ENCODE measurements around the gene RBP7. TPM values are rescaled to one million over a fixed set of nuclear protein-coding genes. Genes with fewer than 3 reads are reported as not detected.
A peak's percentile ranks its signal among the peaks of the same experiment; 100 is the strongest.
"Not testable (repeated sequence)": the region's sequence is repeated elsewhere in the genome, so short reads cannot be mapped to it uniquely, and the experiment has no call there.

The RBP7 gene
- polyA plus RNA-seq (ENCODE audit: insufficient read length in 12 of 12): 1 to 10 TPM in 10 of 12 donors, not detected in 2; 2.8 to 9.2 (median 3.7) TPM
- long read RNA-seq, donor 1: 0 reads
- long read RNA-seq, donor 2, partial matches to known transcripts: 0 of 3 reads
- long read RNA-seq, donor 2, other reads (novel, unspliced or antisense): 0 of 3 reads
- long read RNA-seq, donor 3: 0 reads
- long read RNA-seq, donor 4, partial matches to known transcripts: 0 of 2 reads
- long read RNA-seq, donor 4, other reads (novel, unspliced or antisense): 0 of 2 reads
- long read RNA-seq, donor 5, partial matches to known transcripts: 0 of 1 reads
- long read RNA-seq, donor 5, other reads (novel, unspliced or antisense): 0 of 1 reads
- long read RNA-seq, donor 6, partial matches to known transcripts: 0 of 2 reads
- long read RNA-seq, donor 6, other reads (novel, unspliced or antisense): 0 of 2 reads
- long read RNA-seq, donor 7, partial matches to known transcripts: 0 of 1 reads
- long read RNA-seq, donor 7, other reads (novel, unspliced or antisense): 0 of 1 reads
- long read RNA-seq, donor 8, partial matches to known transcripts: 0 of 2 reads
- long read RNA-seq, donor 8, other reads (novel, unspliced or antisense): 0 of 2 reads
- long read RNA-seq, donor 9, partial matches to known transcripts: 0 of 2 reads
- long read RNA-seq, donor 9, other reads (novel, unspliced or antisense): 0 of 2 reads
- long read RNA-seq, donor 10: 0 reads
- long read RNA-seq, donor 11, partial matches to known transcripts: 0 of 3 reads
- long read RNA-seq, donor 11, other reads (novel, unspliced or antisense): 0 of 3 reads

DNA sequence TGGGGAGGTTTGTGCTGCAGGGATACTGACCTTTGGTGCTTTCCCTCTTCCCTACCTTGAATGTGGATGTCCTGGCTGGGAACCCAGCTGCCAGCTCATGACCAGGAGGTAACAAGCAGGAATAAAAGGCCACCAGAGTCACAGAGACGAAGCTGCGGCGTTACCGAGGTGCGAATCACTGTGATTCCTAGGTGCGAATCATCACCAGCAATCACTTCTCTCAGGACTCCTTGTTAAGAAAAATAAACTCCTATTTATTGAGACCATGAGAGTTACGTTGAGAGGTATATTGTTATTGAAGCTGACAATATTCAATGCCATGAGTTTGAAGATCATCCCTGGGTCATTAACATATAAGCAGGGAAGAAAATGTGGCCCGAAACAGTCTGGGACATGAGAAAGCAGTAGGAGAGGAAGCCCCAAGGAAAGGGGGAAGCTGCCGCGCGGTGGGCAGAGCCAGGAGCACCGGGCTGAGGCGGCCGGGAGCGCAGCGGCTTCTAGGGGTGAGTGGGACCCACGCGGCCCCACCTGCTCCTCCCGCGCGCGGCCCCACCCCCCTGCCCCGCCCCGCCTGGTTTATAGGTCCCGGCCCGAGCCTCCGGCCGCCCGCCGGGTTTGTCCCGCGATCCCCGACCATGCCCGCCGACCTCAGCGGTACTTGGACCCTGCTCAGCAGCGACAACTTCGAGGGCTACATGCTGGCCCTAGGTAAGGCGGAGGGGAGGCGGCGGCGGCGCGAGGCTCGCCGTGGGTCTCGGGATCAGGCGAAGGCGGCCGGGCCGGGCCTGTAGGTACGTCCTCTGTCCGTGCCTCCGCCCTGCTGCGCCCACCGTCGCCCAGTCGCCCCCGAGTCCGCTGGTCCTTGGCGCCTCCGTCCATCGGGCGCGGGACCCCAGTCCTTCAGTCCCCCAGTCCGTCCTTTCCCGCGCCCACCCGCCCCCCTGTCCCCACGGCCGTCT is at the start of gene RBP7:
Gene RBP7 (plus strand): TSS at position 605 of the 959 bp plus-strand sequence. CDS start 31 bp downstream, at position 636.
- DNase-seq: no peak

DNA sequence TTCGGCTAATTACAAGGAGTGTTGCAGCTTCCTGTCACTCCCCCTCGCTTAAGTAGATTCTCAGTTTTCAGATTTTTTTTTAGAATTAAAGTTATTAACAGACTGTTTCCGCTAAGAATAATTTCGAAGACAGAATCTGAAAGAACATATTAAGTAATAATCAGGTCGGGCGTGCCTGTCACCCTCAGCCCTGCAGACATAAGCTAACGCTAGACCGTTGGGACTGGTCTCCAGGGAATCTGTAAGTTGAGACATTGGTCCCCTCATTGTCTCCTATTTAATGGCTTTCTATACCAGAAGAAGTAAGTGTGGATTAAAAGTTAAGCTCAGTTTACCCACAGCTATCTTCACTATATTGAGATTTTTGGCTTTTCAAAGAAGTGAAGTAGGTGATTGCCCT is 39.3 kb upstream of the RBP7 start:
- no peak for DNase-seq

DNA sequence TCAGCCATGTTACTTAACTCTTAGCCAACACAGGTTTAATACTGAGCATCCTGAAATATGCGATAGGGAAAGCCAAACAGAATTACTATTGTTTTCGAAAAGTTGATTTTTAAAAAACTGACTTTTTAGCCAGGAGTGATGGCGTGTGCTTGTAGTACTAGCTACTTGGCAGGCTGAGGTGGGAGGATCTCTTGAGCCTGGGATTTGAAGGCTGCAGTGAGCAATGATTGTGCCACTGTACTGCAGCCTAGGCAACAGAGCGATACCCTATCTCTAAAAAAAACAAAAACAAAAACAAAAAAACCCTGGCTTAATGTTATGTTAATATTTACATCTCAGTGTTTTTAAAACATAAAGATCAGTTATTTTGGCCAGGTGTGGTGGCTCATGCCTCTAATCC is 37.0 kb upstream of the RBP7 start:
- no peak for DNase-seq

DNA sequence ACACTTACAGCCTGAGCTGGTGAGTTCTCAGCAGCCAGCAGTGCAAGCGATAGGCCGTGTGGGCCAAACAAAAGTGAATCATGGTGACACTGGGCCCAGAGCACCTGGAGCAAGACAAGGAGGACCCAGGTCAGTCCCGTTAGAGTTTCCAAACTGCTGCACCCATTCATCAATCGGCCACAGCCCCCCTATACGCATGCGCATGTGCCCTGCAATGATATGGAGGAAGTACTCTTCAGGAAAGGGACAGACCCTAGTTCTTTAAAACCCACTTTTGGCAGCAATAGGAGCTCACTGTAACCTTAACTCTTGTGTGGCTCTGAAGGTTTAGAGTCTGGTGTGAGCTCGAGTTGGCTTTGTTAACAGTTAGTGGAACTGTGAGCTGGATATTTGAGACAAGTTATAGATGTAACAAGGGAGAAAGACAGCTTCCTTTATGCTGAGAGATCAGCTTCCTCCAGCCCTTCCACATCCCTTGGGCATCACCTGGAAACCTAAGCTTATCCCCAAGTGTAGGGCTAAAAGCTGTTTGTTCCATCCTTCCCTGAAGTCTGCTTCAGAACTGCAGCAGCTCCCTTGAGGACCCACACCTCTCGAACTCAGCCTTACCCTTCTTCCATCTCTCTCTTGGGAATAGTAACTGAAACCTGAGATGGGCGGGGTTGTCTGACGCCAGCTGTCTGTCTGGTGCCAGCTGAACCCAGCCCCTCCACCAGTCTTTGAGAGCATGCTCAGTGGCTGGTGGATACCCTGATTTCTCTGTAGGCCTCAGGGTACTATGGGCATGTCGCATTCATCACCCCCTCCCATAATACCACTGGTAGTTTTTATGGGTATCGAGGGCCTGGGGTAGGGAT is 36.1 kb upstream of the RBP7 start:
- no peak for DNase-seq

DNA sequence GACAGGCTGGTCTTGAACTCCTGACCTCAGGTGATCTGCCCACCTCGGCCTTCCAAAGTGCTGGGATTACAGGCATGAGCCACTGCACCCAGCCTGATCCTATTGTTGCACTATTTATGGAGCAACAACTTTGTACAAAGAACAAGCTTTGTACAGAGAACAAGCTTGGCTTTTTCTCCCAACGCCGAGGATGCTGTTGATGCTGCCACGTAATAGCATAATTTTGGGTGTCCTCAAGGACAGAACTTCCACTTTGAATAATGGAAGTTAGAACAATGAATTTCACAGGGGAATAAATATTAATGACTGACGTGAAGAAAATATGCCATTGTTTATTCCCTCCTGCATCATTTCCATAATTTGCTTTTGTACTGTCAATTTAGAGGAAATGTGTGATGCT is 12.8 kb upstream of the RBP7 start:
- no peak for DNase-seq

DNA sequence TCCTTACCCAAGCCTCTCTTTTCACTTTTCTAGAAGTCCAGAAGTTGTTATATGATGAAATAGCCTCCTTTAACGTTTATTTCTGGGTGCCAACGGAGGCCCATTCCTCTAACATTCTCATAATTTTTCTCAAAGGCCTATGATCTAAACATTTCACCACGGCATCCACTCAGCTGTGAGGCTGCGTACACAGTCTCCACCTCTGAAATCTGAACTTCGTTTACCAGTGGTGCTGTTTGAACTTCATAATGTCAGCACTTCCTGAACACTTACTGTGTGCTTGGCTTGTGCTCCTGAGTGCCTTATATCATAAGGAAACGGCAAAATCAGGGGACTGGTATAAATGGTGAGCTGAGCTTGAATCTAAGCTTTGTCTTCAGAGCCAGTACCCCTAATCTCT is 12.0 kb upstream of the RBP7 start:
- DNase-seq: no peak

DNA sequence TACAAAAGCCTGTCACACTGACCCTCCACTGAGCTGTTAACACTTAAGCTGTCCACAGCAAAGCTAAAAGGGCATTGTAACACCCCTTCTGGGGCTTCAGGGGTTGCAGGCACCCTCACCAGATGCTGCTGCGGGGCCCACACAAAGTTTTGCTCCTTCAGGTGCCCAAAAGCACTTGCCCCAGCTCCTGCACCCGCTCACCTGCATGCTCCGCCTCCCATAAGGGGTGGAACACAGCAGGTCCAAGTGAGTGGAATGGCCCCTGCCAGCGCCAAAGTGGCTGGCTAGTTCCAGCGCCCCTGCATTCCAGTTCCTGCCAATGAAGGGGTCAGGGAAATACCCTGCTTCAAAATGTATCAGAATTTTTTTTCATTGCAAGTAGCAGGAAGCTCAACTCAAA is 7.3 kb upstream of the RBP7 start:
- no peak for DNase-seq

DNA sequence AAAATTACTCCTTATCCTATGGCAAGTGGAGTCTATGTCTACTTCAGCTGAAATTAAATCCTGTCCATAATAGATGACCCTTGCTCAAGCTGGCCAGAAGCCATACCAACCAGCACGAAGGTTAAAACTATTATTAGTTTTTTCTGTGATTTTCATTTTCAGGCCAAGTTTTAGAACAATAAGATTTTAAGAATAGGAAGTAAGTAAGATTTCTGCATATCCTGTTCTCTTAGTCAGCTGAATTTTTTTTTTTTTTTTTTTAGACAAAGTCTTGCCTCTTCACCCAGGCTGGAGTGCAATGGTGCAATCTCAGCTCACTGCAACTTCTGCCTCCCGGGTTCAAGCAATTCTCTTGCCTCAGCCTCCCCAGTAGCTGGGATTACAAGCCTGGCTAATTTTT is 6.1 kb upstream of the RBP7 start:
- no peak for DNase-seq

DNA sequence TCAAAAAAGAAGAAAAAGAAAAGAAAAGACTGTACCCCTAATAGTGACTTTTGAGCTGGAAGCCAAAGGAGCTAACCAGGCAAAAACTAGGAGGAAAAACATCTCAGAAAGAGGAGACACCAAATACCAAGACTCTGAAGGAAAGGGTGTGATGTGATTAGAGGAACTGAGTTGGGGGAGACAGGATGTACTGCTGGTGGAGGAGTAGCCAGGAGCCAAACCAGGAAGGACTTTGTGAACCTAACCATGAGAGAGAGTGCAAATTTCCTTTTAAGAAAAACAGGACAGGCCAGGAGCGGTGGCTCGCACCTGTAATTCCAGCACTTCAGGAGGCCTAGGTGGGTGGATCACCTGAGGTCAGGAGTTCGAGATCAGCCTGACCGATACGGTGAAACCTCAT is 4.1 kb upstream of the RBP7 start:
- no peak for DNase-seq

DNA sequence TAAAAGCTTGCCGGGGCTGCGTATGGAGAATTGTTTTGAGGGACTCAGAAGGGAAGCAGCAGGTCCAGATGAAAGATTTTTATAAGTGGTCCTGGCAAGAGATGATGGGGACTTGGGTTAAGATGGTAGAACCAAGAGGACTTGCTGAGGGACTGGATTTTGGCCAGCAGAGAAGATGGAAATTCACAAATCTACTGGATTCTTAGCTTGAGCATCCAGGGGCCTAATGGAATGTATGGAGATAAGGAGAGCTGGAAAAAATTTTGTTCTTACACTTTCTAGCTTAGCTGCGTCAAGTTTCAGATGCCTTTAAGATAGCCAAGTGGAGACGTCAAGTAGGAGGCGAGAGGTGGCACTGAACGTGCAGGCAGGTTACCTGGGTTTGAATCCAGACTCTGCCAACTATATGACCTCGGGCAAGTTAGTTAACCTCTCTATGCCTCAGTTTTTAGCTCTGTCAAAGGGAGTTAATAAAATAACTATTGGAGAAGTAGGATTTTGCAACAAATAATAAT is 3.4 kb upstream of the RBP7 start:
- no peak for DNase-seq

DNA sequence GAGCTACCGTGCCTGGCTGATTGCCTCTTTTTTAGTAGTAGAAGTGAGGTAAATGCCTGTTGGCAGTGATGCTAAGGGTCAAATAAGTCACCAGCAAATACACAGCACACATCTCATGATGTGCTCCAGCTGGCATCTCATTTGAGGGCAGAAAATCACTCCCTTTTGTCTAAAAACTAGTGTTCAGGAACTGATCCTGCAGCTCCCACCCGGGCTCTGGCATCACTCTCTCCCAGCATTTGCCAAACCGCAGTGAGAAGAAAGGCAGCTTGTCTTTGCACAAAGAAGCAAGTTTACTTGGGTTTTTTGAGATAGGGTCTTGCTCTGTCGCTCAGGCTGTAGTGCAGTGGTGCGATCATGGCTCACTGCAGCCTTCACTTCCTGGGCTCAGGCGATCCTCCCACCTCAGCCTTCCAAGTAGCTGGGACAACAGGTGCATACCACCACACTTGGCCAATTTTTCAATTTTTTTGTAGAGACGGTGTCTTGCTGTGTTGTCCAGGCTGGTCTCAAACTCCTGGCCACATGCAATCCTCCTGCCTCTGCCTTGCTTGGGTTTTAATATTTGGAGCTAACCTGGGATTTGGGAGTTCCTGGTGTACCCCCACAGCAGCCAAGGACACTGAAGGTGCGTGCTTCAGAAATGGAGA is 4.1 kb downstream of the RBP7 start:
- DNase-seq: no peak

DNA sequence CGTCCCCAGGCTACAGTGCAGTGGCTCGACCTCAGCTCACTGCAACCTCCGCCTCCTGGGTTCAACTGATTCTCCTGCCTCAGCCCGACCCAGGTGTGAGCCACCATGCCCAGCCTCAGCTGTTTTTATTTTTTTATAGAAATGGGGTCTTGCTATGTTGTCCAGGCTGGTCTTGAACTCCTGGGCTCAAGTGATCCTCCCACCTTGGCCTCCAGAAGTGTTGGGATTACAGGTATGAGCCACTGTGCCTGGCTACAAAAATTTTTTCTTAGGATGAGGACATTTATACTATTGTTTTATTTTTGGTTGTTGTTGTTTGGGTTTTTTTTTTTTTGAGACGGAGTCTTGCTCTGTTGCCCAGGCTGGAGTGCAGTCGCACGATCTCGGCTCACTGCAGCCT is 8.2 kb downstream of the RBP7 start:
- not testable (repeated sequence) for DNase-seq

DNA sequence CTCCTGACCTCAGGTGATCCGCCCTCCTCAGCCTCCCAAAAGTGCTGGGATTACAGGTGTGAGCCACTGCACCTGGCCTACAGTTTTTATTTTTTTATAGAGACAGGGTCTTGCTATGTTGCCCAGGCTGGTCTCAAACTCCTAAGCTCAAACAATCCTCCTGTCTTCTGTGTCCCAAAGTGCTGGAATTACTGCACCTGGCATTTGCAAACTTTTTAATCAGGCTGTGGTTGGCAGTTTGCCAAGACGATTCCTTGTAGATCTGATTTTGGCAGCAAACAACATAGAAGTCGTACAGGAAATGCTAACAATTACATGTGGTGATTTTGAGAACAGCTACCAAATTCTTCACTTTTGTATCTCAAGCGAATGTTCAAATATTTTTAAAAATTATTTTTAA is 10.1 kb downstream of the RBP7 start:
- DNase-seq: peak; percentile 40

DNA sequence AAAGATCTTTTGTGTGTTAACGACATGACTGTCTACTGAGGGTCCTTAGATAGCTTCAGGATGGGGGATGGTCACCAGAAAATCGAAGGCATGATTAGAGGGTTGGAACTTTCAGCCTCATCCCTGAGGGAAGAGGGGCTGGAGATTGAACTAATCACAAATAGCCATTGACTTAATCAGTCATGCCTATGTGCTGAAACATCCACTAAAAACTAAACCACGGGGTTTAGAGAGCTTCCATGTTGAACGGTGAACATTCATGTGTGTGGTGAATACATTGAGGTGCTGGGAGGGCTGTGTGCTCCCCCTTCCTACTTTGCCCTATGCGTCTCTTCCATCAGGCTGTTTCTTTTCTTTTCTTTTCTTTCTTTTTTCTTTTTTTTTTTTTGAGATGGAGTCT is 17.0 kb downstream of the RBP7 start:
- DNase-seq: no peak

DNA sequence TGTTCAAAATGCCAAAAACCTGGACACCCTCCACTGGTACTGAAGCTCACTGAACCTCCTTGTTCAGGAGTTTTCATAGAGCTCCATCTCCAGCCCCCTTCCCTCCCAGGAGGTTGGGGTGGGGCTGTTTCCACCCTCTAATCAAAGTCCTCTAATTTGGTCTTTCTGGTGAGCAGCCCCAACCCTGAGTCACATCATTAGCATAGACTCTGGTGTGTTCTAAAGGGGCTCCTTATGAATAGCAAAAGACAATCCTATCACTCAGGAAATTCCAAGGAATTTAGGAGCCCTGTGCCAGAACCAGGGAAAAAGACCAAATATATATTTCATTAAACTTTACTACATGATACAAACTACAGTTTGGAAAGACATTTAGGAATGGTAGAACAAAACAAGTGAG is 22.5 kb downstream of the RBP7 start:
- no peak for DNase-seq

DNA sequence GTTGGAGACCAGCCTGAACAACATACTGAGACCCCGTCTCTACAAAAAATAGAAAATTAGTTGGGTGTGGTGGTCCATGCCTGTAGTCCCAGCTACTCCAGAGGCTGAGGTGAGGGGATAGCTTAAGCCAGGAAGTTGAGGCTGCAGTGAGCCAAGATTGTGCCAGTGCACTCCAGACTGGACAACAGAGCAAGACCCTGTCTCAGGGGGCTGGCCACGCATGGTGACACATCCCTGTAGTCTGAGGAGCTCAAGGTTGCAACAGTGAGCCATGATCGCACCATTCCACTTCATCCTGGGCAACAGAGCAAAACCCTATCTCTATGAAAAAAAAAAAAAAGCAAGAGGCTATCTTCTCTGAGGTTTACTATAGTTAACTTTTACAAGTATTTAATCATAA is 23.1 kb downstream of the RBP7 start:
- no peak for DNase-seq

DNA sequence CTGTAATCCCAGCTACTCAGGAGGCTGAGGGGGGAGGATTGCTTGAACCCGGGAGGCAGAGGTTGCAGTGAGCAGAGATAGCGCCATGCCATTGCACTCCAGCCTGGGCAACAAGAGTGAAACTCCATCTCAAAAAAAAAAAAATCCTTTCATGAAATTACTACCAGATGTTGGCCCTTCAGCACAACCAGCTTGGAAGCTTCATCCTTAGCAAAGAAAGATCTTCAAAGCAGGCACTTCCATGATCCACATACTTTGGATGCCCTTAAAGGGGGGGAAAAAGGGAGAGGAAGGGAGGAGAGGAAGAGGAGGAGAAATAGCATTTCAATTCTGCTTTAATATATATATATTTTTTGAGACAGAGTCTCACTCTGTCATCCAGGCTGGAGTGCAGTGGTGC is 23.6 kb downstream of the RBP7 start:
- DNase-seq: not testable (repeated sequence)

DNA sequence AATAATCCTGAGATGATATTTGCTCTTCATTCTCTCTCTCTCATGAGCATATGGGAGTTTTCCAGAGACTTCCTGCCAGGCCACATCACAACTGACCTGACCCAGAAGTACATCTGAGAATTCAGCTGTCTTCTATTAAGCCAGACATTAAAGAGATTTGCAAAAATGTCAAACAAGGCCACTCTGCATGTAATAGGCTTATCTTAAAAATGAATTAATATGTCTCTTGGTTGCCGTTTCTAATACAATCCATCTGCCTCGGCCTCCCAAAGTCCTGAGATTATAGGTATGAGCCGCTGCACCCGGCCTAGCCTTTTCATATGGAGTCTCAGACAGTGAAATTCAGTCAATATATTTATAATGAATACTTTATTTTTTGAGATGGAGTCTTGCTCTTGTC is 25.0 kb downstream of the RBP7 start:
- not testable (repeated sequence) for DNase-seq

DNA sequence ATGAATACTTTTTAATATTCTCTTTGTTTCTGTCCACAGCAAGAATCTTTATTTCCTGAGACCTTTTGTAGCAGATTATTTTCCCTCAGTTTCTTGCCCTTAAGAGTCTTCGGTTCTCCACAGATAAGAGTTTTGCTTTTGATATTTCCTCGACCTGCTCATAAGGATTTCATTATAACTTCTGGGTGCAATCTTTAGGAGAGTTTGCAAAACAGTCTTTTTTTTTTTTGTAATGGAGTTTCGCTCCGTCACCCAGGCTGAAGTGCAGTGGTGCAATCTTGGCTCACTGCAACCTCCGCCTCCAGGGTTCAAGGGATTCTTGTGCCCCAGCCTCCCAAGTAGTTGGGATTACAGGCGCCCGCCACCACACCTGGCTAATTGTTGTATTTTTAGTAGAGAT is 25.6 kb downstream of the RBP7 start:
- no peak for DNase-seq

DNA sequence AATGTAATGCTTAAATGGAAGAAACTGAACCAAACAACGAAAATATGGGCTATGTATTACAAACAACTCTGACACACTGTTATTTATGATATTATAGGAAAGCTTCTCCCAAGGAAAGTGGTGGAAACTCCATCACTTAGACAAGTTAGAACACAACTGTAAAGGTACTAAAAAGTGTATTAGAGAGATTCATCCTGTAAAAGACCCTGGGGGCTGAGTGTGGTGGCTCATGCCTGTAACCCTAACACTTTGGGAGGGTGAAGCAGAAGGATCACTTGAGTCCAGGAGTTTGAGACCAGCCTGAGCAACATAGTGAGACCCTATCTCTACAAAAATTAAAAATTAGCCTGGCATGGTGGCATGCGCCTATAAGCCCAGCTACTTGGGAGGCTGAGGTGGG is 28.3 kb downstream of the RBP7 start:
- DNase-seq: no peak
